ENCODE measurements around the gene STOML2. TPM values are rescaled to one million over a fixed set of nuclear protein-coding genes. Genes with fewer than 3 reads are reported as not detected.

STOML2 gene
- total RNA-seq, 1 donor from 2014 or later = 132 TPM

DNA sequence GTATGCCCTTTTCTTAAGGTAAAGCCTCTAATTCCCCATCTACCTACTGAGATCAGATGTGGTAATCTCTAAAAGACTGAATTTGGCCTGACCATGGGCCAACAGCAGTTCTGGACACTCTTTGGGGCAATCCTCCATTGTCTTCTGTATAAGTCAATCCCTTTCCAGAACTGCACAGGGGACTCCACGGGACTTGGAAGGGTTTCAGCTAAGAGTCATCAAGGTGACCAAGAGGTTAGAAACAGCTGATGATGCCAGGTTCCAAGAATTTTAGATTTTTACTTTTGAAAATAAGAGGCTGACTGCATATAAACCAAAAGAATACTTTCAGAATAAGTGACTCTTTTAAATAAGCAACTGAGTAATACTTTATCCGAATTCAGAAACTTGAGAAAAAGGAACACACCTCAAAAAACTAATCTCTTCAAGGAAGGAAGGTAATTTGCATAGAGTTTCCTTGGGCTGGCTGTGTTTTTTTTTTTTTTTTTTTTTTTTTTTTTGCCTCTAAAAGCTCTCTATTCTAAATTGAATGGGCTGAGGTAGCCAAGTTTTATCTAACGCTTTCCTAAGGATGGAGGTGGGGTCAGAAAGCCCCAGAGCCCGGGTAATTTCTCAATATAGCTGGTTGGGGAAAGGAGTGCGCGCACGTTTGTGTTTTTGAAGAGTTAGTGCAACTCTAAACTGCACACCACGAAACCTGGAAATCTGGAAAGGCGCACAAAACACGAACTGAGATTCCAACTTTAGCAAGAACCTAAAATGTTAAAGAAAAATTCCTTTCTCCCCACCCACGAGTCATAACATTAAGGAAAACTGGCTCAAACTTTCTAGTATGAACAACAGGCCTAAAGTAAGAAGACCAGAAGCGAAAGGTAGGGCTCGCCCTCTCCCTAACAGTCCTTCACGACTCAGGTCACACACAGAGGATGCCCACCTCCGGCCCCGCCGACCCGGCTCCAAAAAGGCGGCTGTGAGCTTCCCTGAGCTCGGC lies 31.8 kb downstream of the STOML2 start:
- DNase-seq = no peak
- peak overlapping the region; percentile 75 for H3K4me3 ChIP-seq
- H3K36me3 ChIP-seq = peaks cover 36% of the 10 kb centered on the region
- H3K9me3 ChIP-seq (replicated peaks) = no peaks in the 10 kb centered on the region
- peaks cover 62% of the 10 kb centered on the region for H3K4me1 ChIP-seq
- H3K27me3 ChIP-seq (ENCODE audit: low read depth) = no peaks in the 10 kb centered on the region
- peak overlapping the region; percentile 97 for H3K27ac ChIP-seq (replicated peaks)
- TF ChIP-seq, protein P1, sequence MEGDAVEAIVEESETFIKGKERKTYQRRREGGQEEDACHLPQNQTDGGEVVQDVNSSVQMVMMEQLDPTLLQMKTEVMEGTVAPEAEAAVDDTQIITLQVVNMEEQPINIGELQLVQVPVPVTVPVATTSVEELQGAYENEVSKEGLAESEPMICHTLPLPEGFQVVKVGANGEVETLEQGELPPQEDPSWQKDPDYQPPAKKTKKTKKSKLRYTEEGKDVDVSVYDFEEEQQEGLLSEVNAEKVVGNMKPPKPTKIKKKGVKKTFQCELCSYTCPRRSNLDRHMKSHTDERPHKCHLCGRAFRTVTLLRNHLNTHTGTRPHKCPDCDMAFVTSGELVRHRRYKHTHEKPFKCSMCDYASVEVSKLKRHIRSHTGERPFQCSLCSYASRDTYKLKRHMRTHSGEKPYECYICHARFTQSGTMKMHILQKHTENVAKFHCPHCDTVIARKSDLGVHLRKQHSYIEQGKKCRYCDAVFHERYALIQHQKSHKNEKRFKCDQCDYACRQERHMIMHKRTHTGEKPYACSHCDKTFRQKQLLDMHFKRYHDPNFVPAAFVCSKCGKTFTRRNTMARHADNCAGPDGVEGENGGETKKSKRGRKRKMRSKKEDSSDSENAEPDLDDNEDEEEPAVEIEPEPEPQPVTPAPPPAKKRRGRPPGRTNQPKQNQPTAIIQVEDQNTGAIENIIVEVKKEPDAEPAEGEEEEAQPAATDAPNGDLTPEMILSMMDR (IDR thresholded peaks at IDR 0.05; ENCODE audit: borderline replicate concordance) = no peak
- intact Hi-C loops (cut with micrococcal nuclease) = no loop called here

DNA sequence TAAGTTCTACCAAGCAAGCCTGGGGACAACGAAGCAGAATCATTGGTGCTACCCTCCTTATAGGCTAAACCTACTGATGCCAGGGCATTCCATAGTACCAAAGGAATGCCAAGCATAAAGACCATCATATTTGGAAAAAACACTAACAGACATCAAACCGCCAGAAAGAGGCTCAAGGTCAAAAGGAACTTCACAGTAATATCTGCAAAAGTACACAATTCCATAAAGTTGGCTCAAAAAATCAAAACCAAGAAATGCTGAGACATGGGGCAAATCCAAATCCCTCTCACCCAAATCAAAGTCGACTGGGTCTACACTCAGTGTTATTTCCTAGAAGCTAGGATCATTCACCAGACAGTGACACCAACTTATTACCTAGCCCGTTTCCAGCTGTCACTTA lies 33.9 kb downstream of the STOML2 start:
- TF ChIP-seq, protein P1 (IDR thresholded peaks at IDR 0.05; ENCODE audit: borderline replicate concordance) = no peak
- peaks cover 62% of the 10 kb centered on the region for H3K4me1 ChIP-seq
- peaks cover 51% of the 10 kb centered on the region for H3K36me3 ChIP-seq

DNA sequence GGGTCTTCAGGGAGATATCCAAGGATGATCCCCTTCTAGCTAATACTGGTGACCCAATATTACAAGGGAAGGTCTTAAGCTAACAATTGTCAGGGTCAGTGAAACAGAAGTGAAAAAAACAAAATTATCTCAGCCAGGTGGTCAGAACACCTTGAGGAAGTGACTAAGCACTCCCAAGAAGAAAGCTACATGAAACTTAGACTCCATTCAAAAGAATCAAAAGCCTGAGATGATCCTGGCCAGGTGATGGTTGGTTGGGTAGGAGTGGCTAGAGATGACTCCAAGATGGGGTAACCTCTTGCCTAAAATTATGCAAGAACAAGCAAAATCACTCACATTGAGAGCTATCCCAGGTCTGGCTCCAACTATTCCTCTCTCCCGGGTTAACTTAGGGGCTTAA lies 35.9 kb downstream of the STOML2 start:
- Histone ChIP-seq H3K36me3 (peaks cover 71% of the 10 kb centered on the region), H3K27ac (replicated peaks) (no peak overlapping the region), H3K9me3 (replicated peaks) (no peaks in the 10 kb centered on the region), H3K27me3 (ENCODE audit: low read depth) (no peaks in the 10 kb centered on the region), H3K4me1 (peaks cover 53% of the 10 kb centered on the region), H3K4me3 (no peak overlapping the region)
- TF ChIP-seq, protein P1 (IDR thresholded peaks at IDR 0.05; ENCODE audit: borderline replicate concordance) = no peak
- no peak for DNase-seq
- intact Hi-C loops (cut with micrococcal nuclease) = no loop called here

More for the DNA sequence above, 33.9 kb downstream of the STOML2 start:
- DNase-seq = no peak
- Histone ChIP-seq H3K27ac (replicated peaks) (peak overlapping the region; percentile 1), H3K27me3 (ENCODE audit: low read depth) (no peaks in the 10 kb centered on the region), H3K4me3 (peak overlapping the region; percentile 75), H3K9me3 (replicated peaks) (no peaks in the 10 kb centered on the region)
- intact Hi-C loops (cut with micrococcal nuclease) = no loop called here

DNA sequence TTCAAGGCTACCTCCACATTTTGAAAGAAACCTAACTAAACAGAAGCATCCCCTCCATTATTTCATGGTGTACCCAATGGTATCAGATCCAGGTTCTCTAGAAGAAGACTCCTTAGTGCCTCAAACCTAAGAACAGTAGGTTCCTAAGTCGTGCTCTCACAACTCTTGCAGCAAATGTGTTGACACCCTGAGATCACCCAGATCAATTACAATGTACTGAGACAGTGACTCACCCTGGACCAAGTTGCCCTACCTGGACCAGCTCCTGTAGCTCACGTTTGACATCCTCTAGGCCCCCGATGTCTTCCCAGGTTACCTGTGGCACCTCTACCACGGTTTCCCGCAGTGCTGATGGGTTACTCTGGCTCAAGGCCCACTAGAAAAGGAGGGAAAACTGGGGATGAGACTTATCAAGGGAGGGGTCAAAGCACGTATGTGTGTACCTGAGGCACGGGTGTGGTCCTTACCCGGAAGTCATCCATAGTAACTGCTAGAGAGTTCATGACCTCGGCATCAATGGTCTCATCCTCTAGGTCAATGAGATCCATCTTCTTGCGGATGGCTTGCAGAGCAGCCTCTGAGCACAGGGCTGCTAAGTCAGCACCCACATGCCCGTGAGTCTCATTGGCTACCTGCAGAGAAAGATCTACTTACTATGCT lies 42.3 kb downstream of the STOML2 start:
- intact Hi-C loops (cut with micrococcal nuclease) = no loop called here
- H3K27ac ChIP-seq (replicated peaks) = no peak overlapping the region
- no peaks in the 10 kb centered on the region for H3K9me3 ChIP-seq (replicated peaks)
- TF ChIP-seq, protein P1 (IDR thresholded peaks at IDR 0.05; ENCODE audit: borderline replicate concordance) = no peak
- H3K4me3 ChIP-seq = no peak overlapping the region
- H3K27me3 ChIP-seq (ENCODE audit: low read depth) = no peaks in the 10 kb centered on the region
- H3K4me1 ChIP-seq = no peaks in the 10 kb centered on the region
- peaks cover 100% of the 10 kb centered on the region for H3K36me3 ChIP-seq
- DNase-seq = no peak

DNA sequence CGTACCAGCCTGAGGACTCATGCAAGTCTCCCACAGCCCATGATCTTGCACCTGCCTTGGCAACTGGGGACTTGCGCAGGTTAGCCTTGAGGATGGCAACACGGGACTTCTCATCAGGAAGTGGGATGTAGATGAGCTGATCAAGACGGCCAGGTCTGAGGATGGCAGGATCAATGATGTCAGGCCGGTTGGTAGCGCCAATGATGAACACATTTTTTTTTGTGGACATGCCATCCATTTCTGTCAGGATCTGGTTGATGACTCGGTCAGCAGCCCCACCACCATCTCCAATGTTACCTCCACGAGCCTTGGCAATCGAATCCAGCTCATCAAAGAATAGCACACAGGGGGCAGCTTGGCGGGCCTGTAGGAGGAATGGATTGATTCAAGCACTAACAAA lies 43.5 kb downstream of the STOML2 start:
- H3K4me1 ChIP-seq = no peaks in the 10 kb centered on the region
- TF ChIP-seq, protein P1 (IDR thresholded peaks at IDR 0.05; ENCODE audit: borderline replicate concordance) = no peak
- no peak overlapping the region for H3K27ac ChIP-seq (replicated peaks)
- H3K9me3 ChIP-seq (replicated peaks) = no peaks in the 10 kb centered on the region
- no peak overlapping the region for H3K4me3 ChIP-seq
- H3K27me3 ChIP-seq (ENCODE audit: low read depth) = no peaks in the 10 kb centered on the region
- no peak for DNase-seq
- H3K36me3 ChIP-seq = peaks cover 99% of the 10 kb centered on the region
- intact Hi-C loops (cut with micrococcal nuclease) = no loop called here
